Upper lobe of left lung (tissue), 4 donors: ENCODE measurements around the gene PKNOX2.

ENCODE experiments used
- CTCF ChIP-seq, 6 experiments: fragments of 450-650 bp in 4 of 6; fragments of 200-600 bp in 2 of 6; sonication (generic) in 2 of 6; IDR thresholded peaks; one replicate each; pipeline ENCODE4 v1.5.1; 2016 to 2019; ENCODE audit warnings: antibody characterized with exemption in 6 of 6
- EP300 ChIP-seq, 4 donors: sonication (generic); formaldehyde crosslinking; IDR thresholded peaks; one replicate each; pipeline ENCODE4 v1.5.1; 2017; ENCODE audit warnings: antibody characterized with exemption in 4 of 4, control low read depth in 2 of 4
- POLR2A ChIP-seq, 4 donors: fragments of 450-650 bp; IDR thresholded peaks; one replicate each; pipeline ENCODE4 v1.5.1; 2016 to 2017; ENCODE audit warnings: antibody characterized with exemption in 4 of 4, mild to moderate bottlenecking in 2 of 4
- POLR2AphosphoS5 ChIP-seq, 2 donors: sonication (generic); formaldehyde crosslinking; IDR thresholded peaks; one replicate each; pipeline ENCODE4 v1.5.1; 2017; ENCODE audit warnings: antibody characterized with exemption in 2 of 2

- TF ChIP-seq CTCF (IDR thresholded peaks at IDR 0.05) (no peak), POLR2AphosphoS5 (IDR thresholded peaks at IDR 0.05) (no peak), EP300 (IDR thresholded peaks at IDR 0.05) (no peak), POLR2A (IDR thresholded peaks at IDR 0.05) (no peak)
Observed at GRCh38 chr11:125190566-125190965, 26.0 kb downstream of the PKNOX2 start.
